GM23248 (cell line): ENCODE data around the gene PABPC3. TPM values are rescaled to one million over a fixed set of nuclear protein-coding genes. Genes with fewer than 3 reads are reported as not detected.
A peak's percentile ranks its signal among the peaks of the same experiment; 100 is the strongest.

Source experiments
- DNase-seq: peaks from one replicate; pipeline ENCODE4 v3.0.0-alpha.2; 2015
- H2AFZ ChIP-seq: fragments of 200-600 bp; sonication (generic); 2 replicates; pipeline ENCODE4 v1.6.1; 2016; ENCODE audit warnings: antibody characterized with exemption
- H3F3A ChIP-seq: fragments of 200-600 bp; sonication (generic); 2 replicates; pipeline ENCODE4 v1.6.1; 2016; ENCODE audit warnings: mild to moderate bottlenecking, antibody characterized with exemption, mixed run types; ENCODE audit not compliant: insufficient read depth
- H3K27ac ChIP-seq: fragments of 200-600 bp; sonication (generic); 2 replicates; pipeline ENCODE4 v1.5.1; 2016; ENCODE audit warnings: mild to moderate bottlenecking
- H3K27me3 ChIP-seq: fragments of 200-600 bp; sonication (generic); replicated peaks from 2 replicates; pipeline ENCODE4 v1.6.1; 2016; ENCODE audit warnings: mild to moderate bottlenecking; ENCODE audit not compliant: insufficient read depth
- H3K36me3 ChIP-seq: fragments of 200-600 bp; sonication (generic); 2 replicates; pipeline ENCODE4 v1.6.1; 2016; ENCODE audit warnings: low read depth, mild to moderate bottlenecking
- H3K4me1 ChIP-seq: fragments of 200-600 bp; sonication (generic); 2 replicates; pipeline ENCODE4 v1.6.1; 2016; ENCODE audit warnings: mild to moderate bottlenecking; ENCODE audit not compliant: insufficient read depth
- H3K4me2 ChIP-seq: fragments of 200-600 bp; sonication (generic); one replicate; pipeline ENCODE4 v1.6.1; 2016; ENCODE audit warnings: mild to moderate bottlenecking; ENCODE audit not compliant: unreplicated experiment
- H3K4me3 ChIP-seq: fragments of 200-600 bp; sonication (generic); 2 replicates; pipeline ENCODE4 v1.5.1; 2016; ENCODE audit warnings: mild to moderate bottlenecking
- H3K79me2 ChIP-seq: fragments of 200-600 bp; sonication (generic); 2 replicates; pipeline ENCODE4 v1.6.1; 2016; ENCODE audit warnings: mild to moderate bottlenecking; ENCODE audit not compliant: insufficient read depth
- H3K9ac ChIP-seq: fragments of 200-600 bp; sonication (generic); 2 replicates; pipeline ENCODE4 v1.6.1; 2016; ENCODE audit warnings: mild to moderate bottlenecking
- H3K9me2 ChIP-seq: fragments of 200-600 bp; sonication (generic); 2 replicates; pipeline ENCODE4 v1.6.1; 2016; ENCODE audit warnings: mixed run types, mild to moderate bottlenecking, moderate library complexity; ENCODE audit not compliant: insufficient read depth
- H3K9me3 ChIP-seq: fragments of 200-600 bp; sonication (generic); one replicate; pipeline ENCODE4 v1.6.1; 2017; ENCODE audit warnings: low read depth
- H4K20me1 ChIP-seq: fragments of 200-600 bp; sonication (generic); 2 replicates; pipeline ENCODE4 v1.6.0; 2016; ENCODE audit not compliant: insufficient read depth
- EZH2 ChIP-seq: fragments of 200-600 bp; sonication (generic); IDR thresholded peaks from 2 replicates; pipeline ENCODE4 v1.6.1; 2018; ENCODE audit warnings: antibody characterized with exemption, mild to moderate bottlenecking; ENCODE audit not compliant: insufficient read depth, poor library complexity, severe bottlenecking
- EZH2phosphoT487 ChIP-seq: fragments of 200-600 bp; sonication (generic); IDR thresholded peaks from 2 replicates; pipeline ENCODE4 v1.6.1; 2018; ENCODE audit warnings: antibody characterized with exemption, moderate library complexity, mild to moderate bottlenecking, low read depth; ENCODE audit not compliant: insufficient read depth
- WGBS, 2 experiments: methylation state at CpG; one replicate each; pipeline ENCODE4 v1.1.6; 2015 to 2017; ENCODE audit warnings: low lambda C conversion rate in 2 of 2, low coverage in 1 of 2; ENCODE audit errors: missing lambda C conversion rate in 2 of 2; 5-methylcytosine and 5-hydroxymethylcytosine counted together
- in situ Hi-C: fragments of 300-500 bp; cut with MboI; formaldehyde crosslinking; loops from 2 replicates; pipeline ENCODE4 v1.15.0; 2020
- polyA plus RNA-seq: library from polyadenylated mRNA; unstranded; fragments of >200 nt; fragmentation: Nextera tagmentation; extraction: Ambion mirVana; gene quantifications from 2 replicates; pipeline ENCODE4 v1.2.1, GENCODE V29; 2016
- total RNA-seq: library from RNA; depleted of rRNA; stranded (reverse); fragments of >200 nt; shearing (Covaris generic); gene quantifications from 2 replicates; pipeline ENCODE4 v1.2.3, GENCODE V29; 2014

PABPC3 gene
- total and polyA plus RNA-seq, 2 experiments from 2014 or later = under 0.01 to 0.18 TPM

DNA sequence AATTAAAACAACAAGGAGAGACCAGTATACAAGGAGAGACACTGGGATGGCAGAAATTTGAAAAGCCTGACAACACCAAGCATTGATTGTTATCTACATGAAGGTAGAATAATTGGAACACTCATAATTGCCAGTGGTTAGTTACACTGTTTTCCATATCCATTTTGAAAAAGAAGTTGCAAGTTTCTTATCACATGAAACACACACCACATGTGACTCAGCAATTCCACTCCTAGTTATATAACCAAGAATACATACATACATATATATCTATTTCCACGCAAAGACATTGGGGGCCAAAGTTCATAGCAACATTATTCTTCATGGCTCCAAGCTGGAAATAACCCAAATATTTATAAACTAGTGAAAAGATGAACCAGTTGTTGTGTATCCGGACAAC, 15.2 kb upstream of the PABPC3 start:
- Histone ChIP-seq H3K9me3 (no peaks in the 10 kb centered on the region), H3K4me1 (no peaks in the 10 kb centered on the region), H3K9me2 (no peaks in the 10 kb centered on the region), H4K20me1 (no peaks in the 10 kb centered on the region), H3K4me3 (no peak overlapping the region), H3K27me3 (no peaks in the 10 kb centered on the region), H3K27ac (no peak overlapping the region), H3F3A (no peaks in the 10 kb centered on the region), H2AFZ (no peak overlapping the region), H3K36me3 (no peaks in the 10 kb centered on the region), H3K9ac (no peak overlapping the region), H3K79me2 (no peaks in the 10 kb centered on the region), H3K4me2 (no peak overlapping the region)
- TF ChIP-seq EZH2 (no peak), EZH2phosphoT487 (no peak)
- 65% methylated on average over 2 of the region's 2 CpGs for WGBS, 2 experiments
- in situ Hi-C loops = no loop called here
- no peak for DNase-seq

- no peaks in the 10 kb centered on the region for H4K20me1 ChIP-seq
- H3K79me2 ChIP-seq = no peaks in the 10 kb centered on the region
- no peaks in the 10 kb centered on the region for H3F3A ChIP-seq
- no peaks in the 10 kb centered on the region for H3K27me3 ChIP-seq
- H3K9me2 ChIP-seq = no peaks in the 10 kb centered on the region
- TF ChIP-seq EZH2 (no peak), EZH2phosphoT487 (no peak)
- no peak overlapping the region for H3K27ac ChIP-seq
- DNase-seq = no peak
- 33 to 38% methylated on average over 1 of the region's 1 CpG for WGBS, 2 experiments
- no peaks in the 10 kb centered on the region for H3K9me3 ChIP-seq
- H3K9ac ChIP-seq = no peak overlapping the region
- H3K4me2 ChIP-seq = no peak overlapping the region
- H2AFZ ChIP-seq = no peak overlapping the region
- in situ Hi-C loops = no loop called here
- no peaks in the 10 kb centered on the region for H3K4me1 ChIP-seq
- no peak overlapping the region for H3K4me3 ChIP-seq
- H3K36me3 ChIP-seq = no peaks in the 10 kb centered on the region
Measured at GRCh38 chr13:25084096-25084495, 11.8 kb upstream of the PABPC3 start.

DNA sequence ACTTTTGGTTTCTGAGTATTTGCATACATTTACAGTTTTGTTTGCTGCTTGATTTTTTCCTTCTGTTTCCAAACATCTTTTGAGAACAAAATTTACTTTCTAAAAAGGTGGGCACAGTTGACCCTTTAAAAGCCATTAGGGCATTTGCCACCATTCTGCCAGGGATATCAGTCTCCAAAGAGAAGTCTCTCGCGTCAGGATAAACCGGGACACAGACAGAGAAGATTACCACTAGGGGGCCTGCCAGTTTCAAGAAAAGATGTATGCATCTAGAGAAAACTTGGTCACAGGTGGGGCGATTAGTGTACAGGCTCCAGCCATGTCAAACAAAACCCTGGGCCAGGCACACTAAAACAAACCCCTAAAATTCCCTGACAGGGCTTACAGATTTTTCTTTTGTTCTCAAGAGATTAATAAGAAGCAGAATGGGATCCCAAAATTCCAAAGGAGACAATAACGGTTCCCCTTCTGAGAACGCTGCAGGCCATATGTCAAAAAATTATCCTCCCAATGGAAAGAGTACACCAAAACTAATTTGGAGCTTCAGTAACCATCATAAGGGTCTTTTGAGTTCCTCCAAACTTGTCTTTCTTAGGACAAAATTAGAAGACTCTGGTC, 10.7 kb upstream of the PABPC3 start:
- TF ChIP-seq EZH2phosphoT487 (no peak), EZH2 (no peak)
- Histone ChIP-seq H3K4me1 (no peaks in the 10 kb centered on the region), H3K9ac (no peak overlapping the region), H3K9me2 (no peaks in the 10 kb centered on the region), H3F3A (no peaks in the 10 kb centered on the region), H2AFZ (no peak overlapping the region), H3K36me3 (no peaks in the 10 kb centered on the region), H3K27ac (no peak overlapping the region), H4K20me1 (no peaks in the 10 kb centered on the region), H3K4me3 (no peak overlapping the region), H3K4me2 (no peak overlapping the region), H3K9me3 (no peaks in the 10 kb centered on the region), H3K79me2 (no peaks in the 10 kb centered on the region), H3K27me3 (peaks cover 4% of the 10 kb centered on the region; the same call in 1 of the 2 replicates)
- DNase-seq = peak; percentile 63
- in situ Hi-C loops = no loop called here
- WGBS, 2 experiments = 30 to 31% methylated on average over 6 of the region's 6 CpGs

- H3K4me3 ChIP-seq = no peak overlapping the region
- DNase-seq = no peak
- H3K9ac ChIP-seq = no peak overlapping the region
- H3K4me1 ChIP-seq = no peaks in the 10 kb centered on the region
- WGBS, 2 experiments = 47 to 52% methylated on average over 10 of the region's 10 CpGs
- no peak for TF ChIP-seq EZH2phosphoT487
- no peak for TF ChIP-seq EZH2
- H4K20me1 ChIP-seq = no peaks in the 10 kb centered on the region
- no peaks in the 10 kb centered on the region for H3F3A ChIP-seq
- H2AFZ ChIP-seq = no peak overlapping the region
- H3K4me2 ChIP-seq = no peak overlapping the region
- H3K27me3 ChIP-seq = peaks cover 4% of the 10 kb centered on the region
- H3K9me2 ChIP-seq = no peaks in the 10 kb centered on the region
- no peaks in the 10 kb centered on the region for H3K79me2 ChIP-seq
- H3K36me3 ChIP-seq = no peaks in the 10 kb centered on the region
- in situ Hi-C loops = no loop called here
- no peaks in the 10 kb centered on the region for H3K9me3 ChIP-seq
- H3K27ac ChIP-seq = no peak overlapping the region
Measured at GRCh38 chr13:25088562-25089221, 7.2 kb upstream of the PABPC3 start.

GRCh38 chr13:25097426-25097825, 1.5 kb downstream of the PABPC3 start:
- 52 to 67% methylated on average over 13 of the region's 13 CpGs for WGBS, 2 experiments
- no peaks in the 10 kb centered on the region for H4K20me1 ChIP-seq
- no peaks in the 10 kb centered on the region for H3K9me2 ChIP-seq
- no peaks in the 10 kb centered on the region for H3F3A ChIP-seq
- in situ Hi-C loops = no loop called here
- H2AFZ ChIP-seq = no peak overlapping the region
- H3K36me3 ChIP-seq = no peaks in the 10 kb centered on the region
- no peak overlapping the region for H3K4me3 ChIP-seq
- peaks cover 10% of the 10 kb centered on the region; the same call in 1 of the 2 replicates for H3K27me3 ChIP-seq
- no peaks in the 10 kb centered on the region for H3K4me1 ChIP-seq
- no peaks in the 10 kb centered on the region for H3K79me2 ChIP-seq
- no peak for DNase-seq
- no peak for TF ChIP-seq EZH2
- no peak for TF ChIP-seq EZH2phosphoT487
- no peak overlapping the region for H3K9ac ChIP-seq
- H3K4me2 ChIP-seq = no peak overlapping the region
- no peak overlapping the region for H3K27ac ChIP-seq
- no peaks in the 10 kb centered on the region for H3K9me3 ChIP-seq
